Activated CD8-positive, alpha-beta memory T cell treated with anti-CD3 and anti-CD28 coated beads, Interleukin-2, amount 50 U/mL, for 48 hours (primary cell): ENCODE data around the gene NANP.
"Not testable (repeated sequence)": the region's sequence is repeated elsewhere in the genome, so short reads cannot be mapped to it uniquely, and the experiment has no call there.

ENCODE experiments used
- DNase-seq: peaks from one replicate; pipeline ENCODE4 v3.0.0-alpha.2; 2020

The NANP gene

GRCh38 chr20:25605148-25605547 is 18.7 kb downstream of the NANP start:
- DNase-seq: no peak

- no peak for DNase-seq
Measured at GRCh38 chr20:25604611-25605010, 19.2 kb downstream of the NANP start.

- not testable (repeated sequence) for DNase-seq
Measured at GRCh38 chr20:25602914-25603309, 20.9 kb downstream of the NANP start.

GRCh38 chr20:25602191-25602913 is 21.5 kb downstream of the NANP start:
- not testable (repeated sequence) for DNase-seq

- DNase-seq: no peak
Measured at GRCh38 chr20:25601659-25602058, 22.2 kb downstream of the NANP start.

- no peak for DNase-seq
Measured at GRCh38 chr20:25600632-25601031, 23.2 kb downstream of the NANP start.

GRCh38 chr20:25592135-25592852 is 31.5 kb downstream of the NANP start:
- DNase-seq: no peak

- peak; percentile 18 for DNase-seq
Measured at GRCh38 chr20:25590778-25591177, 33.0 kb downstream of the NANP start.

- no peak for DNase-seq
Measured at GRCh38 chr20:25588491-25588890, 35.3 kb downstream of the NANP start.

GRCh38 chr20:25587536-25587935 is 36.3 kb downstream of the NANP start:
- DNase-seq: no peak

GRCh38 chr20:25586877-25587276 is 36.9 kb downstream of the NANP start:
- DNase-seq: peak; percentile 43

GRCh38 chr20:25584905-25585704 is 38.7 kb downstream of the NANP start, which contains the start of gene NINL:
TSS of gene NINL (minus strand) at chr20:25585531. CDS start at chr20:25526587, 58,944 bp downstream.
- peak; percentile 77 for DNase-seq

GRCh38 chr20:25583607-25584006 is 40.2 kb downstream of the NANP start:
- DNase-seq: peak; percentile 6

- no peak for DNase-seq
Measured at GRCh38 chr20:25580711-25581110, 43.1 kb downstream of the NANP start.

- no peak for DNase-seq
Measured at GRCh38 chr20:25579081-25579770, 44.6 kb downstream of the NANP start.

GRCh38 chr20:25576783-25577530 is 46.9 kb downstream of the NANP start:
- DNase-seq: no peak

GRCh38 chr20:25574411-25574810 is 49.4 kb downstream of the NANP start:
- no peak for DNase-seq

GRCh38 chr20:25573288-25574251 is 50.2 kb downstream of the NANP start:
- no peak for DNase-seq

GRCh38 chr20:25571817-25572216 is 52.0 kb downstream of the NANP start:
- no peak for DNase-seq

- DNase-seq: no peak
Measured at GRCh38 chr20:25571240-25571639, 52.6 kb downstream of the NANP start.

- no peak for DNase-seq
Measured at GRCh38 chr20:25570148-25570530, 53.7 kb downstream of the NANP start.
